ENCODE results near the gene MAT1A.

- TF ChIP-seq CTCF (IDR thresholded peaks at IDR 0.05) (no peak), ZFX (IDR thresholded peaks at IDR 0.05; ENCODE audit: borderline replicate concordance) (no peak)
Measured at GRCh38 chr10:80324891-80325364, 35.5 kb upstream of the MAT1A start.

Data from 22Rv1 (cell line).